ENCODE measurements around the gene EVA1A. TPM values are rescaled to one million over a fixed set of nuclear protein-coding genes. Genes with fewer than 3 reads are reported as not detected.

EVA1A gene
- polyA plus RNA-seq, 3 donors: not detected

GRCh38 chr2:75464348-75464946, 96.3 kb downstream of the EVA1A start:
- Histone ChIP-seq H3K4me1 (ENCODE audit: control insufficient read depth in 1 of 2, insufficient read depth in 2 of 2, low read length in 2 of 2) (no peaks in the 10 kb centered on the region), H3K36me3 (replicated peaks in 1 of 2; ENCODE audit: control insufficient read depth in 1 of 2, insufficient read depth in 2 of 2, low read length in 2 of 2) (no peaks in the 10 kb centered on the region), H2AFZ (ENCODE audit: insufficient read depth, low read depth, low read length, poor library complexity, severe bottlenecking) (no peak overlapping the region), H3K27me3 (ENCODE audit: control insufficient read depth in 2 of 2, insufficient read depth in 2 of 2, low read length in 2 of 2) (peaks cover 0 to 2% of the 10 kb centered on the region in 2 donors), H4K20me1 (ENCODE audit: insufficient read depth, low read length) (no peaks in the 10 kb centered on the region), H3K4me3 (replicated peaks in 1 of 3; ENCODE audit: low read depth in 2 of 3, low read length in 3 of 3) (no peak overlapping the region), H3K9ac (ENCODE audit: insufficient read depth, low read length, poor library complexity, severe bottlenecking) (no peak overlapping the region), H3K79me2 (ENCODE audit: insufficient read depth, low read length) (no peaks in the 10 kb centered on the region), H3K9me3 (replicated peaks in 1 of 2; ENCODE audit: control insufficient read depth in 1 of 2, insufficient read depth in 1 of 2, low read length in 2 of 2) (no peaks in the 10 kb centered on the region), H3K4me2 (replicated peaks; ENCODE audit: extremely low read depth, low read length, poor library complexity, severe bottlenecking) (no peak overlapping the region), H3K27ac (ENCODE audit: low read depth in 1 of 2, low read length in 2 of 2) (no peak overlapping the region)
- no peak for DNase-seq
- no peak overlapping the region for H3K4me3 Mint-ChIP-seq
- peak; percentile 18 for TF ChIP-seq CTCF (IDR thresholded peaks at IDR 0.05)
- no peaks in the 10 kb centered on the region for H3K9me3 Mint-ChIP-seq
- intact Hi-C loops (cut with micrococcal nuclease): no loop called here
- H3K27me3 Mint-ChIP-seq (ENCODE audit: low read depth in 3 of 3): peaks cover 6 to 10% (median 8%) of the 10 kb centered on the region in 3 donors
- peak overlapping the region in 1 of 7 donors; percentile 24 for H3K27ac Mint-ChIP-seq
- no peaks in the 10 kb centered on the region for H3K4me1 Mint-ChIP-seq
- WGBS (ENCODE audit: insufficient coverage): no CpG with 5 or more reads among the region's 4 CpGs
- H3K36me3 Mint-ChIP-seq: no peaks in the 10 kb centered on the region

- no peak overlapping the region for H3K4me3 Mint-ChIP-seq
- no peaks in the 10 kb centered on the region for H3K36me3 ChIP-seq (replicated peaks in 1 of 2; ENCODE audit: control insufficient read depth in 1 of 2, insufficient read depth in 2 of 2, low read length in 2 of 2)
- intact Hi-C loops (cut with micrococcal nuclease): no loop called here
- no peaks in the 10 kb centered on the region for H3K4me1 ChIP-seq (ENCODE audit: control insufficient read depth in 1 of 2, insufficient read depth in 2 of 2, low read length in 2 of 2)
- peaks cover 0 to 2% of the 10 kb centered on the region in 2 donors for H3K27me3 ChIP-seq (ENCODE audit: control insufficient read depth in 2 of 2, insufficient read depth in 2 of 2, low read length in 2 of 2)
- H3K4me1 Mint-ChIP-seq: no peaks in the 10 kb centered on the region
- no peak overlapping the region for H3K27ac ChIP-seq (ENCODE audit: low read depth in 1 of 2, low read length in 2 of 2)
- no peak for DNase-seq
- H3K9me3 Mint-ChIP-seq: no peaks in the 10 kb centered on the region
- no peak overlapping the region for H2AFZ ChIP-seq (ENCODE audit: insufficient read depth, low read depth, low read length, poor library complexity, severe bottlenecking)
- no peaks in the 10 kb centered on the region for H3K9me3 ChIP-seq (replicated peaks in 1 of 2; ENCODE audit: control insufficient read depth in 1 of 2, insufficient read depth in 1 of 2, low read length in 2 of 2)
- no peak for TF ChIP-seq CTCF (IDR thresholded peaks at IDR 0.05)
- H3K4me3 ChIP-seq (replicated peaks in 1 of 3; ENCODE audit: low read depth in 2 of 3, low read length in 3 of 3): no peak overlapping the region
- peaks cover 6 to 8% (median 8%) of the 10 kb centered on the region in 3 donors for H3K27me3 Mint-ChIP-seq (ENCODE audit: low read depth in 3 of 3)
- H4K20me1 ChIP-seq (ENCODE audit: insufficient read depth, low read length): no peaks in the 10 kb centered on the region
- no peak overlapping the region for H3K9ac ChIP-seq (ENCODE audit: insufficient read depth, low read length, poor library complexity, severe bottlenecking)
- no peak overlapping the region for H3K27ac Mint-ChIP-seq
- no peaks in the 10 kb centered on the region for H3K79me2 ChIP-seq (ENCODE audit: insufficient read depth, low read length)
- WGBS (ENCODE audit: insufficient coverage): no CpG with 5 or more reads among the region's 4 CpGs
- no peak overlapping the region for H3K4me2 ChIP-seq (replicated peaks; ENCODE audit: extremely low read depth, low read length, poor library complexity, severe bottlenecking)
- no peaks in the 10 kb centered on the region for H3K36me3 Mint-ChIP-seq
Observed at GRCh38 chr2:75462721-75463120, 98.0 kb downstream of the EVA1A start.

Data from CD14-positive monocyte (primary cell).